SU-DHL-6 (cell line): Measurements from ENCODE around the gene ARHGEF4.

ENCODE experiments used
- H2AFZ ChIP-seq: fragments of 200-600 bp; sonication (generic); 2 replicates; pipeline ENCODE4 v1.6.1; 2014; ENCODE audit warnings: low read depth, mild to moderate bottlenecking, moderate library complexity, mixed read lengths, antibody characterized with exemption, low read length; ENCODE audit not compliant: severe bottlenecking
- H3F3A ChIP-seq: fragments of 200-600 bp; shearing (Covaris generic); 2 replicates; pipeline ENCODE4 v1.6.0; 2016; ENCODE audit warnings: antibody characterized with exemption, mild to moderate bottlenecking; ENCODE audit not compliant: insufficient read depth
- H3K27ac ChIP-seq: fragments of 200-600 bp; sonication (generic); 2 replicates; pipeline ENCODE4 v1.5.1; 2016; ENCODE audit warnings: low read depth, mild to moderate bottlenecking, low read length, moderate library complexity, mixed read lengths
- H3K27me3 ChIP-seq: fragments of 200-600 bp; sonication (generic), shearing (Covaris generic); 2 replicates; pipeline ENCODE4 v1.6.0; 2014; ENCODE audit warnings: mild to moderate bottlenecking, low read length
- H3K36me3 ChIP-seq: fragments of 200-600 bp; sonication (generic); 2 replicates; pipeline ENCODE4 v1.6.1; 2014; ENCODE audit warnings: mild to moderate bottlenecking, low read length, mixed read lengths
- H3K4me2 ChIP-seq: fragments of 300-600, 200-600 bp; shearing (Covaris generic), sonication (generic); 2 replicates; pipeline ENCODE4 v1.6.0; 2014; ENCODE audit warnings: low read length, low read depth, mild to moderate bottlenecking; ENCODE audit not compliant: poor library complexity, severe bottlenecking
- H3K4me3 ChIP-seq: fragments of 200-600 bp; sonication (generic); 2 replicates; pipeline ENCODE4 v1.5.1; 2014; ENCODE audit warnings: antibody characterized with exemption, low read length, mild to moderate bottlenecking, mixed read lengths; ENCODE audit not compliant: insufficient read depth, poor library complexity, severe bottlenecking
- H3K79me2 ChIP-seq: fragments of 200-600 bp; sonication (generic); 2 replicates; pipeline ENCODE4 v1.6.1; 2014; ENCODE audit warnings: mild to moderate bottlenecking, low read length, moderate library complexity; ENCODE audit not compliant: insufficient read depth
- H3K9ac ChIP-seq: fragments of 200-600 bp; sonication (generic); 2 replicates; pipeline ENCODE4 v1.7.0; 2014; ENCODE audit warnings: mild to moderate bottlenecking, low read length
- H3K9me2 ChIP-seq: fragments of 200-600 bp; sonication (generic); replicated peaks from 2 replicates; pipeline ENCODE4 v1.6.1; 2014; ENCODE audit warnings: low read length; ENCODE audit not compliant: insufficient read depth
- H3K9me3 ChIP-seq: fragments of 200-600 bp; sonication (generic); 2 replicates; pipeline ENCODE4 v1.6.1; 2014; ENCODE audit warnings: low read length, mixed read lengths; ENCODE audit not compliant: insufficient read depth
- H4K20me1 ChIP-seq: fragments of 200-600 bp; sonication (generic); 2 replicates; pipeline ENCODE4 v1.6.1; 2014; ENCODE audit warnings: low read depth, mild to moderate bottlenecking, antibody characterized with exemption, low read length, moderate library complexity, mixed read lengths
- CTCF ChIP-seq: fragments of 200-600 bp; sonication (generic); IDR thresholded peaks from one replicate; pipeline ENCODE4 v1.5.1; 2017; ENCODE audit warnings: antibody characterized with exemption, mild to moderate bottlenecking, low read length, moderate library complexity; ENCODE audit not compliant: insufficient read depth, poor library complexity, severe bottlenecking
- EZH2phosphoT487 ChIP-seq: fragments of 200-600 bp; sonication (generic), shearing (Covaris generic); conservative IDR thresholded peaks from 2 replicates; pipeline ENCODE4 v1.6.1; 2018; ENCODE audit warnings: mild to moderate bottlenecking, antibody characterized with exemption, low read length, moderate library complexity, mixed read lengths

The ARHGEF4 gene

GRCh38 chr2:130808482-130809268 is 28.0 kb upstream of the ARHGEF4 start:
- TF ChIP-seq EZH2phosphoT487 (no peak), CTCF (no peak)
- no peak overlapping the region for H3K4me2 ChIP-seq
- no peaks in the 10 kb centered on the region for H4K20me1 ChIP-seq
- no peaks in the 10 kb centered on the region for H3F3A ChIP-seq
- no peaks in the 10 kb centered on the region for H3K36me3 ChIP-seq
- no peak overlapping the region for H3K9ac ChIP-seq
- H3K27me3 ChIP-seq: no peaks in the 10 kb centered on the region
- H3K4me3 ChIP-seq: no peak overlapping the region
- H2AFZ ChIP-seq: no peak overlapping the region
- no peaks in the 10 kb centered on the region for H3K9me3 ChIP-seq
- no peaks in the 10 kb centered on the region for H3K9me2 ChIP-seq
- no peaks in the 10 kb centered on the region for H3K79me2 ChIP-seq
- H3K27ac ChIP-seq: no peak overlapping the region

- Histone ChIP-seq H3K4me2 (no peak overlapping the region), H3K9me3 (no peaks in the 10 kb centered on the region), H3K9ac (no peak overlapping the region), H3K79me2 (no peaks in the 10 kb centered on the region), H2AFZ (no peak overlapping the region), H4K20me1 (no peaks in the 10 kb centered on the region), H3F3A (no peaks in the 10 kb centered on the region), H3K27me3 (no peaks in the 10 kb centered on the region), H3K27ac (no peak overlapping the region), H3K9me2 (no peaks in the 10 kb centered on the region), H3K36me3 (no peaks in the 10 kb centered on the region), H3K4me3 (no peak overlapping the region)
- TF ChIP-seq EZH2phosphoT487 (no peak), CTCF (no peak)
Observed at GRCh38 chr2:130810490-130810889, 26.2 kb upstream of the ARHGEF4 start.

- Histone ChIP-seq H3K9ac (no peak overlapping the region), H2AFZ (no peak overlapping the region), H3K4me3 (no peak overlapping the region), H3K27me3 (no peaks in the 10 kb centered on the region), H3K27ac (no peak overlapping the region), H3K79me2 (no peaks in the 10 kb centered on the region), H3K36me3 (no peaks in the 10 kb centered on the region), H3K4me2 (no peak overlapping the region), H4K20me1 (no peaks in the 10 kb centered on the region), H3K9me2 (no peaks in the 10 kb centered on the region), H3K9me3 (no peaks in the 10 kb centered on the region), H3F3A (no peaks in the 10 kb centered on the region)
- TF ChIP-seq CTCF: no peak
- no peak for TF ChIP-seq EZH2phosphoT487
Observed at GRCh38 chr2:130813722-130814121, 23.0 kb upstream of the ARHGEF4 start.
